Activated T-cell treated with anti-CD3 and anti-CD28 coated beads, Interleukin-2, amount 50 U/mL, for 24 hours (primary cell): Measurements from ENCODE around the gene CAPZA1.

ENCODE experiments used
- DNase-seq: peaks from one replicate; pipeline ENCODE4 v3.0.0-alpha.2; 2020
- H3K27ac Mint-ChIP-seq: 2 replicates; pipeline ENCODE4 v1.8.0; 2020; ENCODE audit warnings: mild to moderate bottlenecking, mixed read lengths
- H3K27me3 Mint-ChIP-seq: 2 replicates; pipeline ENCODE4 v1.8.0; 2020; ENCODE audit warnings: mixed read lengths
- H3K36me3 Mint-ChIP-seq: 2 replicates; pipeline ENCODE4 v1.8.0; 2020; ENCODE audit warnings: low read depth, mixed read lengths
- H3K4me1 Mint-ChIP-seq: 2 replicates; pipeline ENCODE4 v1.8.0; 2020; ENCODE audit warnings: low read depth, mixed read lengths
- H3K4me3 Mint-ChIP-seq: 2 replicates; pipeline ENCODE4 v1.8.0; 2020; ENCODE audit warnings: mild to moderate bottlenecking, moderate library complexity, mixed read lengths
- H3K9me3 Mint-ChIP-seq: 2 replicates; pipeline ENCODE4 v1.8.0; 2020; ENCODE audit warnings: mixed read lengths

Gene CAPZA1

DNA sequence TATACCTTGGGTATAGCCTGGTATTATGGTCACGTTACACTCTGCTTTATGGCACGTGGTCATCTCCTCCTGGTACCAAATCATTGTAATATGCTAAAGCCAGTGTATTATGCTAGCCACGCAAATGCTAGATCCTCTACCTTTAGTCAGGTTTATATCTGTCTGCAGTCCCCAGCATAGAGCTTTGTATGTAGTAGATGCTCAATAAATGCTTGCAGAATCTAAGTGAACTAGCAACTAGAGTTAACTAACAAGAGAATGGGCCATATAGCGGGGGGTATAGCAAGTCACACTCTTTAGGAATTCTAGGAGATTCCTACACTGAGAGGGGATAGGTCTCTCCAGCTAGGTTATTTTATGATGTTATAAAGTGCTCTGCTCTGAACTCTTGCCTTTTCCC, 57.9 kb downstream of the CAPZA1 start:
- Mint-ChIP-seq H3K27me3 (no peaks in the 10 kb centered on the region), H3K36me3 (peaks cover 35% of the 10 kb centered on the region), H3K4me3 (no peak overlapping the region), H3K4me1 (peaks cover 57% of the 10 kb centered on the region), H3K9me3 (no peaks in the 10 kb centered on the region), H3K27ac (no peak overlapping the region)
- no peak for DNase-seq

DNA sequence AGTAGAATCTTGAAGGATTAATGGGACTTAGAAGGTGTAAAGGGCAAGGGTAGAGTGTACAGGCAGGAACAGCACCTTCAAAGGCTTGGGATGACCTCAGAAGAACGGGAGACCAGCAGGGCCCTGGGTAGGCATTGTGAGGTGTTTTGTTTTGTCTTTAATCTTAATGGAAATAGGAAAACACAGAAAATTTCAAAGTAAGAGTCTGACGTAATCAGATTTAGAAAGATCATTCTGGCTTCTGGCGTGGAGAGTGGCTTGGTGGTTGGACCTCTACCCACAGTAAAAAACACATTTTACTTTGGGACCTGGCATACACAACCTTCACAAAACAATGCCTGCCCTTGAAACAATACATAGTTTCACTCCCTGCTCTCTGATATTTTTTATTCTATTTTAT, 59.0 kb downstream of the CAPZA1 start:
- H3K36me3 Mint-ChIP-seq = peaks cover 26% of the 10 kb centered on the region
- H3K27ac Mint-ChIP-seq = peak overlapping the region; percentile 4
- peaks cover 51% of the 10 kb centered on the region for H3K4me1 Mint-ChIP-seq
- no peaks in the 10 kb centered on the region for H3K9me3 Mint-ChIP-seq
- DNase-seq = no peak
- H3K4me3 Mint-ChIP-seq = no peak overlapping the region
- no peaks in the 10 kb centered on the region for H3K27me3 Mint-ChIP-seq

GRCh38 chr1:112685913-112686312, 66.3 kb downstream of the CAPZA1 start:
- no peak for DNase-seq
- no peak overlapping the region for H3K27ac Mint-ChIP-seq
- no peaks in the 10 kb centered on the region for H3K9me3 Mint-ChIP-seq
- H3K36me3 Mint-ChIP-seq = peaks cover 28% of the 10 kb centered on the region
- H3K4me1 Mint-ChIP-seq = peaks cover 18% of the 10 kb centered on the region
- no peaks in the 10 kb centered on the region for H3K27me3 Mint-ChIP-seq
- H3K4me3 Mint-ChIP-seq = no peak overlapping the region

DNA sequence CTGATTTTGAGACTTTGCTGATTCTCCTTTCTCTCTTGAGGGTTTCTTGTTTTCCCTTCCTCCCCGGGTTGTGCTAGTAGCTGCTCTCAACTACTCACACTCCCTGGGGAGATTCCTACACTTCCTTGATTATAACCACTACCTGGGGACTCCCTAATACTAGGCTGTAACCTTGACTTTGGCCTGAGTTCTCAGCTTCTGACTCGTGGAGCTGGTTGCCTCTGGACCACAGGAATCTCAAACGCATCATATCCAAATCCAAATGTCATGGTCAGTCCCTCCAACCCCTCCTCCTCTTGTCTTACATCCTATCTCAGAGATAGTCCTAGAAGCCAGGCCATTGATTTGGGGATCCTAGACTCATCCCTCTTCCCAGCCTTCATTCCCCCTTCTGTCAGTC, 66.8 kb downstream of the CAPZA1 start:
- Mint-ChIP-seq H3K9me3 (no peaks in the 10 kb centered on the region), H3K4me3 (no peak overlapping the region), H3K27me3 (no peaks in the 10 kb centered on the region), H3K27ac (peak overlapping the region; percentile 42), H3K36me3 (peaks cover 28% of the 10 kb centered on the region), H3K4me1 (peaks cover 18% of the 10 kb centered on the region)
- no peak for DNase-seq

GRCh38 chr1:112686835-112687234, 67.2 kb downstream of the CAPZA1 start:
- no peaks in the 10 kb centered on the region for H3K9me3 Mint-ChIP-seq
- H3K27me3 Mint-ChIP-seq = no peaks in the 10 kb centered on the region
- no peak for DNase-seq
- H3K4me1 Mint-ChIP-seq = peaks cover 18% of the 10 kb centered on the region
- peaks cover 32% of the 10 kb centered on the region for H3K36me3 Mint-ChIP-seq
- H3K4me3 Mint-ChIP-seq = no peak overlapping the region
- H3K27ac Mint-ChIP-seq = peak overlapping the region; percentile 42

- peaks cover 37% of the 10 kb centered on the region for H3K36me3 Mint-ChIP-seq
Observed at GRCh38 chr1:112687361-112687760, 67.7 kb downstream of the CAPZA1 start.

GRCh38 chr1:112687785-112688496, 68.3 kb downstream of the CAPZA1 start:
- Mint-ChIP-seq H3K4me1 (peaks cover 14% of the 10 kb centered on the region), H3K36me3 (peaks cover 41% of the 10 kb centered on the region), H3K4me3 (no peak overlapping the region), H3K9me3 (no peaks in the 10 kb centered on the region), H3K27ac (no peak overlapping the region), H3K27me3 (no peaks in the 10 kb centered on the region)
- DNase-seq = no peak

More at GRCh38 chr1:112687361-112687760, 67.7 kb downstream of the CAPZA1 start:
- no peaks in the 10 kb centered on the region for H3K27me3 Mint-ChIP-seq
- DNase-seq = no peak
- H3K4me1 Mint-ChIP-seq = peaks cover 15% of the 10 kb centered on the region
- no peak overlapping the region for H3K4me3 Mint-ChIP-seq
- no peak overlapping the region for H3K27ac Mint-ChIP-seq
- no peaks in the 10 kb centered on the region for H3K9me3 Mint-ChIP-seq

- no peak overlapping the region for H3K4me3 Mint-ChIP-seq
- no peaks in the 10 kb centered on the region for H3K27me3 Mint-ChIP-seq
- no peaks in the 10 kb centered on the region for H3K9me3 Mint-ChIP-seq
- peaks cover 11% of the 10 kb centered on the region for H3K4me1 Mint-ChIP-seq
- H3K36me3 Mint-ChIP-seq = peaks cover 46% of the 10 kb centered on the region
- DNase-seq = no peak
- H3K27ac Mint-ChIP-seq = no peak overlapping the region
Observed at GRCh38 chr1:112688781-112689193, 69.2 kb downstream of the CAPZA1 start.

- Mint-ChIP-seq H3K36me3 (peaks cover 50% of the 10 kb centered on the region), H3K9me3 (no peaks in the 10 kb centered on the region), H3K4me3 (no peak overlapping the region), H3K27ac (no peak overlapping the region), H3K27me3 (no peaks in the 10 kb centered on the region), H3K4me1 (peaks cover 11% of the 10 kb centered on the region)
- DNase-seq = no peak
Observed at GRCh38 chr1:112689196-112689841, 69.7 kb downstream of the CAPZA1 start.

GRCh38 chr1:112689842-112690237, 70.2 kb downstream of the CAPZA1 start:
- peaks cover 11% of the 10 kb centered on the region for H3K4me1 Mint-ChIP-seq
- H3K36me3 Mint-ChIP-seq = peaks cover 55% of the 10 kb centered on the region
- no peak for DNase-seq
- H3K27me3 Mint-ChIP-seq = no peaks in the 10 kb centered on the region
- no peaks in the 10 kb centered on the region for H3K9me3 Mint-ChIP-seq
- no peak overlapping the region for H3K27ac Mint-ChIP-seq
- no peak overlapping the region for H3K4me3 Mint-ChIP-seq

DNA sequence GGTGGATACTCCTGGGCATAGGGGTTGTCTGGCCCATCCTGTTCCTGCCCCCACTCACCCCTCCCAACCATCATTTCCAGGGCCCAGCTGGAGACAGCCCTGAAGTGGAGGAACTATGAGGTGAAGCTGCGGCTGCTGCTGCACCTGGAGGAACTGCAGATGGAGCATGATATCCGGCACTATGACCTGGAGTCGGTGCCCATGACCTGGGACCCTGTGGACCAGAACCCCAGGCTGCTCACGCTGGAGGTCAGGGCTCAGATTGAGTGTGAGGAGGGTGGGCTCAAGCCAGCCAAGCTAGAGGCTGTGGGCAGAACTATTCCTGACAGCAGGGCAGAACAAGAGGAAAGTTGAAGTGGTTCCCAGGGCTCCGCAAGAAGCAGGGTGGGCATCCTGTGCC, 73.0 kb downstream of the CAPZA1 start:
- Mint-ChIP-seq H3K4me3 (no peak overlapping the region), H3K27me3 (no peaks in the 10 kb centered on the region), H3K27ac (no peak overlapping the region), H3K9me3 (no peaks in the 10 kb centered on the region), H3K4me1 (no peaks in the 10 kb centered on the region), H3K36me3 (peaks cover 78% of the 10 kb centered on the region)
- DNase-seq = no peak

- H3K27ac Mint-ChIP-seq = no peak overlapping the region
- H3K4me1 Mint-ChIP-seq = no peaks in the 10 kb centered on the region
- no peak for DNase-seq
- peaks cover 83% of the 10 kb centered on the region for H3K36me3 Mint-ChIP-seq
- H3K27me3 Mint-ChIP-seq = no peaks in the 10 kb centered on the region
- no peaks in the 10 kb centered on the region for H3K9me3 Mint-ChIP-seq
- no peak overlapping the region for H3K4me3 Mint-ChIP-seq
Observed at GRCh38 chr1:112693821-112694220, 74.2 kb downstream of the CAPZA1 start.

GRCh38 chr1:112694363-112694929, 74.8 kb downstream of the CAPZA1 start:
- H3K9me3 Mint-ChIP-seq = no peaks in the 10 kb centered on the region
- peaks cover 84% of the 10 kb centered on the region for H3K36me3 Mint-ChIP-seq
- peak overlapping the region; percentile 68 for H3K27ac Mint-ChIP-seq
- H3K4me1 Mint-ChIP-seq = peaks cover 3% of the 10 kb centered on the region
- no peaks in the 10 kb centered on the region for H3K27me3 Mint-ChIP-seq
- no peak overlapping the region for H3K4me3 Mint-ChIP-seq
- DNase-seq = no peak

- H3K36me3 Mint-ChIP-seq = peaks cover 86% of the 10 kb centered on the region
- no peak for DNase-seq
- peaks cover 11% of the 10 kb centered on the region for H3K4me1 Mint-ChIP-seq
- no peaks in the 10 kb centered on the region for H3K9me3 Mint-ChIP-seq
- H3K27ac Mint-ChIP-seq = no peak overlapping the region
- no peaks in the 10 kb centered on the region for H3K27me3 Mint-ChIP-seq
- no peak overlapping the region for H3K4me3 Mint-ChIP-seq
Observed at GRCh38 chr1:112695276-112695675, 75.6 kb downstream of the CAPZA1 start.
